Kidney (tissue), 14 donors: ENCODE measurements around the gene MAP6. TPM values are rescaled to one million over a fixed set of nuclear protein-coding genes. Genes with fewer than 3 reads are reported as not detected.
A peak's percentile ranks its signal among the peaks of the same experiment; 100 is the strongest.

Experiments used
- DNase-seq, 5 donors: peaks; one replicate each; pipeline ENCODE4 v3.0.0-alpha.2; 2013 to 2020
- FAIRE-seq: peaks from 2 replicates; lab custom pipeline; 2012; peaks lifted over from hg19 to GRCh38; lab: Jason Lieb, UNC
- H3K27ac ChIP-seq, 2 donors: one replicate each; pipeline ENCODE4 v1.7.0; 2013; ENCODE audit warnings: low read depth in 2 of 2, low read length in 2 of 2, inconsistent platforms in 1 of 2
- H3K27me3 ChIP-seq: one replicate; pipeline ENCODE4 v1.7.1; 2013; ENCODE audit warnings: low read length, inconsistent platforms; ENCODE audit not compliant: control insufficient read depth, insufficient read depth
- H3K36me3 ChIP-seq, 3 donors: one replicate each; pipeline versions ENCODE4 v1.7.0 to v1.7.1; 2013; ENCODE audit warnings: low read length in 3 of 3, control low read depth in 1 of 3, inconsistent platforms in 1 of 3; ENCODE audit not compliant: insufficient read depth in 3 of 3, control insufficient read depth in 2 of 3
- H3K4me1 ChIP-seq, 3 donors: one replicate each; pipeline versions ENCODE4 v1.7.0 to v1.7.1; 2013; ENCODE audit warnings: low read length in 3 of 3, inconsistent platforms in 1 of 3, low read depth in 1 of 3; ENCODE audit not compliant: control insufficient read depth in 2 of 3, insufficient read depth in 2 of 3
- H3K4me3 ChIP-seq, 3 donors: one replicate each; pipeline versions ENCODE4 v1.7.0 to v1.8.1; 2013; ENCODE audit warnings: low read length in 3 of 3, control low read depth in 1 of 3, inconsistent platforms in 1 of 3
- H3K9ac ChIP-seq, 3 donors: one replicate each; pipeline versions ENCODE4 v1.7.0 to v1.7.1; 2013; ENCODE audit warnings: low read length in 3 of 3, control low read depth in 1 of 3, inconsistent platforms in 1 of 3
- H3K9me3 ChIP-seq, 3 donors: one replicate each; pipeline versions ENCODE4 v1.7.0 to v1.7.1; 2013; ENCODE audit warnings: low read length in 3 of 3, control low read depth in 1 of 3, inconsistent platforms in 1 of 3; ENCODE audit not compliant: control insufficient read depth in 2 of 3, insufficient read depth in 1 of 3
- intact Hi-C: fragments of 100-400 bp; cut with DNase I; formaldehyde crosslinking; loops from one replicate; pipeline ENCODE4 v1.11.1; 2022
- polyA plus RNA-seq: library from polyadenylated mRNA; stranded (reverse); fragments of 350-450 nt; fragmentation: Illumina TruSeq; extraction: RNeasy Lipid Tissue Mini Kit (QIAGEN cat#74804); gene quantifications from one replicate; pipeline ENCODE4 v1.2.3, GENCODE V29; 2014; ENCODE audit warnings: low read depth, low replicate concordance; ENCODE audit not compliant: insufficient read depth
- total RNA-seq: library from RNA; stranded (reverse); fragmentation: NEBNext Ultra II Directional; extraction: Animal tissue kit (Norgen Biotek cat#: 25700); gene quantifications from one replicate; pipeline ENCODE4 v1.2.1, GENCODE V29; 2021
- TF ChIP-seq, protein P1 (sequence below): IDR thresholded peaks from 3 replicates; pipeline ENCODE4 v1.5.1; 2012; ENCODE audit warnings: mild to moderate bottlenecking, moderate library complexity, borderline replicate concordance; ENCODE audit not compliant: insufficient read depth; ENCODE audit errors: extremely low read depth
- donor health status: control.
- donor health status: control.
- donor health status: control.
- donor health status: control.
- donor health status: control.
- donor health status: DM: yes; HTN: yes; CAD: no.
- donor health status: Normal renal cell carcinoma (clear cell type).

MAP6 gene
- total and polyA plus RNA-seq, 2 donors from 2014 or later = 7.7 to 21.3 TPM

DNA sequence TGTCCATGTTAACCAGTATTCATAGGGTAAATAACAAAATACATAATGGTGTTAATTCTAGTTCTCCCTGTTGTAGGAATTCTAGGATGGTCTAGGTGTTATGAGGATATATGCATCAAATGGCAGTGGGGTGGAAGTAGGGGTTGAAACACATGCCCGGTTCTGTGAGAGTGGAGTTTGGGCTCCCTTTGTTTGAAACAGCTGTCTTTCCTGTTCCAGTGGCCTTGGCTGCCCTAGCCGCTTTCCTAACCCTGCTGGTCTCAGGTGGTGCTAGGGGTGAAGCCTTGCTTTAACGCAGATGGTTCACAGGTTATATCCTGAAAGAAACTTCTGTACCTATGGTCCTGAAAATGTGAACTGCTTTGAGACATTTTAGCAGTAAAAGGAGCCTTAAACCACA is 68.5 kb downstream of the MAP6 start:
- no peak for FAIRE-seq
- no peak overlapping the region for H3K27ac ChIP-seq
- H3K9me3 ChIP-seq = no peaks in the 10 kb centered on the region
- TF ChIP-seq, protein P1, sequence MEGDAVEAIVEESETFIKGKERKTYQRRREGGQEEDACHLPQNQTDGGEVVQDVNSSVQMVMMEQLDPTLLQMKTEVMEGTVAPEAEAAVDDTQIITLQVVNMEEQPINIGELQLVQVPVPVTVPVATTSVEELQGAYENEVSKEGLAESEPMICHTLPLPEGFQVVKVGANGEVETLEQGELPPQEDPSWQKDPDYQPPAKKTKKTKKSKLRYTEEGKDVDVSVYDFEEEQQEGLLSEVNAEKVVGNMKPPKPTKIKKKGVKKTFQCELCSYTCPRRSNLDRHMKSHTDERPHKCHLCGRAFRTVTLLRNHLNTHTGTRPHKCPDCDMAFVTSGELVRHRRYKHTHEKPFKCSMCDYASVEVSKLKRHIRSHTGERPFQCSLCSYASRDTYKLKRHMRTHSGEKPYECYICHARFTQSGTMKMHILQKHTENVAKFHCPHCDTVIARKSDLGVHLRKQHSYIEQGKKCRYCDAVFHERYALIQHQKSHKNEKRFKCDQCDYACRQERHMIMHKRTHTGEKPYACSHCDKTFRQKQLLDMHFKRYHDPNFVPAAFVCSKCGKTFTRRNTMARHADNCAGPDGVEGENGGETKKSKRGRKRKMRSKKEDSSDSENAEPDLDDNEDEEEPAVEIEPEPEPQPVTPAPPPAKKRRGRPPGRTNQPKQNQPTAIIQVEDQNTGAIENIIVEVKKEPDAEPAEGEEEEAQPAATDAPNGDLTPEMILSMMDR = no peak
- DNase-seq = no peak
- no peaks in the 10 kb centered on the region for H3K4me1 ChIP-seq
- no peak overlapping the region for H3K9ac ChIP-seq
- H3K36me3 ChIP-seq = no peaks in the 10 kb centered on the region
- H3K27me3 ChIP-seq = no peaks in the 10 kb centered on the region
- no peak overlapping the region for H3K4me3 ChIP-seq
- intact Hi-C loops = no loop called here

DNA sequence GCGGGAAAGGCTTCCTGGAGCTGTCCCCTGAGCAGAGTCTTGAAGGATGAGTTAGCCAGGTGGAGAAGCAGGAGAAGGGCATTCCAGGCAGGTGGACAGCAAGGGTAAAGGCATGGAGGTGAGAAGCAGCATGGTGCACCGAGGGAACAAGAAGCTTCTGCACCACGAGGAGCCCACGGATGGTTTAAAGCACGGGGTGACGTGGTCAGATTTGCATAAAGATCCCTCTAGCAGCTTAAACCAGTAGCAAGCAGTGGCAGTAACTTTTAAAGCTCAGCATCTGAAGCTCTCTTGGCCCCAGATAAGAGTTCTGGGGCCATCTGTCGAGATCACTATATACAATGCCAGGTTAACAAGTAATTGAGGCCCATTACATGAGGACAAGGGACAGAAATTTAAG is 69.9 kb downstream of the MAP6 start:
- Histone ChIP-seq H3K36me3 (no peaks in the 10 kb centered on the region), H3K4me1 (no peaks in the 10 kb centered on the region), H3K9ac (no peak overlapping the region), H3K4me3 (no peak overlapping the region), H3K9me3 (no peaks in the 10 kb centered on the region), H3K27ac (no peak overlapping the region), H3K27me3 (no peaks in the 10 kb centered on the region)
- TF ChIP-seq, protein P1 = no peak
- DNase-seq (no peak), FAIRE-seq (no peak)
- intact Hi-C loops = no loop called here

DNA sequence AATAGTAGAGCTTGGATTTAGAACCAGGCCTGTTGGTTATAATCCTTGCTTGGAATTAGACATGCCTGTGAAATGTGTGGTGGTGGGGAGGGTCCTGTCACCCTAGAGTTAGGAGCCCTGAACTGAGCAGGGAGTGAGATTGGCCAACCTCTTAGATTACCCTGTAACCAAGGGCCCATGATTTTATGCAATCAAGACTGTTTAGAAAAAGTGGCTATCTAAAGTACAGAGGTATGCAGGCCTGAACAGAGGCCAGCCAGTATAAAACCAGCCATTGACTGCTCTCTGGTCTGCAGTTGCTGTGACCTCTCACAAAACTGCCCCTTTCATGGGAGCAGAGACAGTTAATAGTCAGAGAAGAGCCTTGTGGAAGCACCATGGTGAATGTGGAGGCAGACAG is 70.6 kb downstream of the MAP6 start:
- no peak overlapping the region for H3K27ac ChIP-seq
- H3K4me3 ChIP-seq = no peak overlapping the region
- intact Hi-C loops = no loop called here
- TF ChIP-seq, protein P1 = no peak
- no peaks in the 10 kb centered on the region for H3K27me3 ChIP-seq
- DNase-seq (no peak), FAIRE-seq (no peak)
- H3K9ac ChIP-seq = no peak overlapping the region
- no peaks in the 10 kb centered on the region for H3K36me3 ChIP-seq
- H3K4me1 ChIP-seq = no peaks in the 10 kb centered on the region
- H3K9me3 ChIP-seq = no peaks in the 10 kb centered on the region

DNA sequence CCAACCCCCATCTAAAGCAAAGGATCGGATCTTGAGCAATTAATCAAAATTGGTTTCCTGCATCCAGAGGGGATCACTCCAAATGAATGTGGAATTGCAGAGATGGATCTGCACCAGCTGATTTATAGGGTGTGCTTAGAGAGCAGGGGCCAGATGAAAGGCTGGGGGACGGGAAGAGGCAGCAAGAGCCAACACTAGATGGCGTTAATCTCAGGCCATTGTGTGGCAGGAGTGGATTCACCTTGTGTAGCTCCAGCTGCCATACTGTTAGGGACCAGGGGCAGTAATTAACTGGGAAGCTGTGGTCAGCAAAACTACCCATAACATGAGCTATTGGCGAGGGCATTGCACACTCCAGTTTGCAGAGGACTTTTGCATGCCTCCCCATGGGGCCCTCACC is 71.2 kb downstream of the MAP6 start:
- Histone ChIP-seq H3K36me3 (no peaks in the 10 kb centered on the region), H3K9ac (no peak overlapping the region), H3K4me3 (no peak overlapping the region), H3K4me1 (no peaks in the 10 kb centered on the region), H3K27ac (no peak overlapping the region), H3K27me3 (no peaks in the 10 kb centered on the region), H3K9me3 (no peaks in the 10 kb centered on the region)
- TF ChIP-seq, protein P1 = peak; percentile 33
- FAIRE-seq (no peak), DNase-seq (peak in 1 of 5 donors; percentile 50)
- intact Hi-C loops = no loop called here
